Calu3 (cell line): ENCODE results near the gene SNRPA1. TPM values are rescaled to one million over a fixed set of nuclear protein-coding genes. Genes with fewer than 3 reads are reported as not detected.

ENCODE experiments used
- BruUV-seq: library from RNA; stranded (reverse); fragments of 400-500 nt; replicated peaks from 2 replicates; lab custom pipeline; 2021; lab: Mats Ljungman, UMichigan
- CTCF ChIA-PET: fragments of 300-600 bp; sonication (Branson Sonifier 250); formaldehyde crosslinking; loops from one replicate; lab custom pipeline; 2022; ENCODE audit warnings: antibody characterized with exemption; lab: Charles Lee
- DNase-seq: peaks from one replicate; pipeline ENCODE4 v3.0.0; 2022
- H3K27ac Mint-ChIP-seq: one replicate; pipeline ENCODE4 v1.8.0; 2022; ENCODE audit warnings: mixed read lengths; ENCODE audit not compliant: unreplicated experiment
- H3K27me3 Mint-ChIP-seq: one replicate; pipeline ENCODE4 v1.8.0; 2022; ENCODE audit warnings: mixed read lengths; ENCODE audit not compliant: unreplicated experiment
- H3K36me3 Mint-ChIP-seq: one replicate; pipeline ENCODE4 v1.8.0; 2022; ENCODE audit warnings: mild to moderate bottlenecking, moderate library complexity, mixed read lengths; ENCODE audit not compliant: insufficient read depth, unreplicated experiment
- H3K4me1 Mint-ChIP-seq: one replicate; pipeline ENCODE4 v1.8.0; 2022; ENCODE audit warnings: mild to moderate bottlenecking, low read depth, mixed read lengths; ENCODE audit not compliant: unreplicated experiment
- H3K4me3 Mint-ChIP-seq: one replicate; pipeline ENCODE4 v1.8.0; 2022; ENCODE audit warnings: mild to moderate bottlenecking, low read depth, moderate library complexity, mixed read lengths; ENCODE audit not compliant: unreplicated experiment
- H3K9me3 Mint-ChIP-seq: one replicate; pipeline ENCODE4 v1.8.0; 2022; ENCODE audit warnings: low read depth, mixed read lengths; ENCODE audit not compliant: unreplicated experiment
- CTCF ChIP-seq: fragments of 200-600 bp; IDR thresholded peaks from one replicate; pipeline ENCODE4 v1.8.0; 2022; ENCODE audit warnings: antibody characterized with exemption; ENCODE audit not compliant: unreplicated experiment
- intact Hi-C: fragments of 100-400 bp; cut with micrococcal nuclease; formaldehyde crosslinking; loops from one replicate; pipeline ENCODE4 v1.10.0; 2022; ENCODE audit not compliant: unreplicated experiment
- total RNA-seq: library from RNA; stranded (reverse); gene quantifications from 2 replicates; pipeline ENCODE4 v1.2.3, GENCODE V29; 2022

SNRPA1 gene
- total RNA-seq, 1 experiment from 2014 or later = 140 TPM

- TF ChIP-seq CTCF = no peak
- BruUV-seq = TSS peak; percentile 63
- Mint-ChIP-seq H3K27me3 (peaks cover 14% of the 10 kb centered on the region), H3K4me1 (peaks cover 20% of the 10 kb centered on the region), H3K4me3 (peak overlapping the region; percentile 83), H3K27ac (peak overlapping the region; percentile 7), H3K36me3 (peaks cover 34% of the 10 kb centered on the region), H3K9me3 (no peaks in the 10 kb centered on the region)
- DNase-seq = no peak
- intact Hi-C loops = loop anchor here (1.0 to 10.0 kb wide), 4 partner anchors 83 to 326 kb away; no protein-coding TSS in a partner anchor
- CTCF ChIA-PET = interaction anchor here (0.6 to 1.3 kb wide), 3 partner anchors 142 to 242 kb away, joined by 3 to 7 read pairs (median 3); no protein-coding TSS in a partner anchor
Measured at GRCh38 chr15:101250341-101250831, 44.7 kb downstream of the SNRPA1 start.

- Mint-ChIP-seq H3K36me3 (peaks cover 34% of the 10 kb centered on the region), H3K27me3 (peaks cover 7% of the 10 kb centered on the region), H3K4me1 (peaks cover 25% of the 10 kb centered on the region), H3K27ac (no peak overlapping the region), H3K9me3 (no peaks in the 10 kb centered on the region), H3K4me3 (no peak overlapping the region)
- CTCF ChIA-PET = no interaction called here
- no peak for DNase-seq
- TF ChIP-seq CTCF = no peak
- BruUV-seq = TSS peak; percentile 2
- intact Hi-C loops = no loop called here
Measured at GRCh38 chr15:101248274-101248673, 46.8 kb downstream of the SNRPA1 start.

GRCh38 chr15:101246824-101247745, 48.0 kb downstream of the SNRPA1 start:
- Mint-ChIP-seq H3K36me3 (peaks cover 27% of the 10 kb centered on the region), H3K27me3 (no peaks in the 10 kb centered on the region), H3K9me3 (no peaks in the 10 kb centered on the region), H3K4me1 (peaks cover 27% of the 10 kb centered on the region), H3K4me3 (no peak overlapping the region), H3K27ac (no peak overlapping the region)
- DNase-seq = no peak
- no peak for TF ChIP-seq CTCF
- CTCF ChIA-PET = interaction anchor here (1.0 kb wide), 1 partner anchor 25 kb away, joined by 3 read pairs; no protein-coding TSS in a partner anchor
- no TSS peak for BruUV-seq
- intact Hi-C loops = no loop called here

- BruUV-seq = no TSS peak
- CTCF ChIA-PET = no interaction called here
- Mint-ChIP-seq H3K9me3 (no peaks in the 10 kb centered on the region), H3K4me3 (no peak overlapping the region), H3K4me1 (peaks cover 27% of the 10 kb centered on the region), H3K27ac (no peak overlapping the region), H3K36me3 (peaks cover 22% of the 10 kb centered on the region), H3K27me3 (no peaks in the 10 kb centered on the region)
- intact Hi-C loops = no loop called here
- no peak for DNase-seq
- TF ChIP-seq CTCF = no peak
Measured at GRCh38 chr15:101246391-101246790, 48.7 kb downstream of the SNRPA1 start.
